Ishikawa (cell line): Measurements from ENCODE around the gene TRERF1.
A peak's percentile ranks its signal among the peaks of the same experiment; 100 is the strongest.

Experiments used
- CEBPB ChIP-seq: IDR thresholded peaks from 2 replicates; pipeline ENCODE4 v1.6.1; 2012
- CREB1 ChIP-seq: IDR thresholded peaks from 2 replicates; pipeline ENCODE4 v1.6.1; 2012; ENCODE audit warnings: low read depth
- EGR1 ChIP-seq: IDR thresholded peaks from 2 replicates; pipeline ENCODE4 v1.6.1; 2012
- EP300 ChIP-seq: IDR thresholded peaks from 2 replicates; pipeline ENCODE4 v1.6.1; 2012; ENCODE audit warnings: borderline replicate concordance
- FOXM1 ChIP-seq: IDR thresholded peaks from 2 replicates; pipeline ENCODE4 v1.6.1; 2012; ENCODE audit warnings: low read depth, borderline replicate concordance
- MAX ChIP-seq: IDR thresholded peaks from 2 replicates; pipeline ENCODE4 v1.6.1; 2012
- RAD21 ChIP-seq: IDR thresholded peaks from 2 replicates; pipeline ENCODE4 v1.6.1; 2012; ENCODE audit warnings: low read depth
- REST ChIP-seq: IDR thresholded peaks from 2 replicates; pipeline ENCODE4 v1.6.1; 2012; ENCODE audit warnings: low read depth, mild to moderate bottlenecking
- TAF1 ChIP-seq: IDR thresholded peaks from 2 replicates; pipeline ENCODE4 v1.6.1; 2012; ENCODE audit warnings: low read depth, mild to moderate bottlenecking
- TCF12 ChIP-seq: IDR thresholded peaks from 2 replicates; pipeline ENCODE4 v1.6.1; 2012; ENCODE audit warnings: low read depth
- TEAD4 ChIP-seq: IDR thresholded peaks from 2 replicates; pipeline ENCODE4 v1.6.1; 2012
- USF1 ChIP-seq: IDR thresholded peaks from 2 replicates; pipeline ENCODE4 v1.6.1; 2012
- YY1 ChIP-seq: IDR thresholded peaks from 2 replicates; pipeline ENCODE4 v1.6.1; 2012; ENCODE audit warnings: low read depth
- ZBTB7A ChIP-seq: IDR thresholded peaks from 2 replicates; pipeline ENCODE4 v1.6.1; 2012; ENCODE audit warnings: low read depth

TRERF1 gene

GRCh38 chr6:42304053-42304712, 147.5 kb downstream of the TRERF1 start:
- TF ChIP-seq CEBPB (no peak), TEAD4 (no peak), EP300 (no peak), CREB1 (no peak), TCF12 (no peak), RAD21 (no peak), REST (no peak), TAF1 (no peak), USF1 (no peak), YY1 (no peak), MAX (no peak), ZBTB7A (no peak)

- TF ChIP-seq FOXM1 (no peak), MAX (no peak), CREB1 (no peak), REST (no peak), TCF12 (no peak), EP300 (no peak), CEBPB (no peak), RAD21 (no peak), TAF1 (no peak), TEAD4 (no peak), USF1 (no peak)
These were observed 149.3 kb downstream of the TRERF1 start for GRCh38 chr6:42302411-42302810.

GRCh38 chr6:42301986-42302385, 149.7 kb downstream of the TRERF1 start:
- TF ChIP-seq TEAD4 (peak; percentile 29; the same call in 1 of the 2 replicates), FOXM1 (no peak)

GRCh38 chr6:42300701-42301100, 151.0 kb downstream of the TRERF1 start:
- TF ChIP-seq CREB1 (no peak), REST (no peak), YY1 (no peak), TEAD4 (no peak), ZBTB7A (no peak), RAD21 (no peak), EGR1 (no peak), EP300 (no peak), FOXM1 (no peak)

- no peak for TF ChIP-seq TEAD4
- TF ChIP-seq CEBPB = no peak
- no peak for TF ChIP-seq YY1
- peak; percentile 59 for TF ChIP-seq REST
- TF ChIP-seq EGR1 = no peak
- no peak for TF ChIP-seq USF1
These were observed 151.5 kb downstream of the TRERF1 start for GRCh38 chr6:42300185-42300584.
